A673 (cell line): Measurements from ENCODE around the gene NCAPG2. TPM values are rescaled to one million over a fixed set of nuclear protein-coding genes. Genes with fewer than 3 reads are reported as not detected.

Experiments used
- BruUV-seq: library from RNA; stranded (reverse); fragments of 400-500 nt; replicated peaks from 2 replicates; lab custom pipeline; 2021; lab: Mats Ljungman, UMichigan
- CTCF ChIA-PET: fragments of 300-600 bp; sonication (Branson Sonifier 250); formaldehyde crosslinking; loops from one replicate; lab custom pipeline; 2022; ENCODE audit warnings: antibody characterized with exemption; lab: Charles Lee
- POLR2A ChIA-PET: fragments of 300-600 bp; sonication (Branson Sonifier 250); formaldehyde crosslinking; loops from one replicate; lab custom pipeline; 2022; ENCODE audit warnings: antibody characterized with exemption; ENCODE audit not compliant: low non-redundant PET; lab: Charles Lee
- DNase-seq: peaks from one replicate; pipeline ENCODE4 v3.0.0-alpha.2; 2015; ENCODE audit warnings: low spot score
- H3K27ac ChIP-seq: fragments of 200-600 bp; sonication (generic); 2 replicates; pipeline ENCODE4 v1.5.1; 2016; ENCODE audit warnings: mixed run types, low read depth, mild to moderate bottlenecking, mixed read lengths, antibody characterized with exemption, low read length; ENCODE audit not compliant: poor library complexity, severe bottlenecking
- H3K27me3 ChIP-seq: fragments of 200-600 bp; sonication (generic); replicated peaks from 2 replicates; pipeline ENCODE4 v1.6.1; 2017; ENCODE audit warnings: mixed run types, low read depth, mild to moderate bottlenecking, mixed read lengths, antibody characterized with exemption, low read length; ENCODE audit not compliant: insufficient read depth, poor library complexity
- H3K36me3 ChIP-seq: fragments of 200-600 bp; sonication (generic); 2 replicates; pipeline ENCODE4 v1.6.1; 2016; ENCODE audit warnings: mixed run types, mild to moderate bottlenecking, mixed read lengths, antibody characterized with exemption, low read length; ENCODE audit not compliant: insufficient read depth, poor library complexity, severe bottlenecking
- H3K4me1 ChIP-seq: fragments of 200-600 bp; sonication (generic); 2 replicates; pipeline ENCODE4 v1.6.1; 2017; ENCODE audit warnings: mixed run types, mild to moderate bottlenecking, mixed read lengths, antibody characterized with exemption, low read length; ENCODE audit not compliant: insufficient read depth, poor library complexity, severe bottlenecking
- H3K4me3 ChIP-seq: fragments of 200-600 bp; sonication (generic); 2 replicates; pipeline ENCODE4 v1.5.1; 2016; ENCODE audit warnings: low read depth, mixed run types, mild to moderate bottlenecking, mixed read lengths, low read length; ENCODE audit not compliant: poor library complexity, severe bottlenecking
- H3K9me3 ChIP-seq: fragments of 200-600 bp; sonication (generic); 2 replicates; pipeline ENCODE4 v1.6.1; 2016; ENCODE audit warnings: mixed run types, low read depth, mild to moderate bottlenecking, mixed read lengths, antibody characterized with exemption, low read length; ENCODE audit not compliant: poor library complexity, severe bottlenecking
- CTCF ChIP-seq: fragments of 300-800, 200-600 bp; sonication (generic); conservative IDR thresholded peaks from 2 replicates; pipeline ENCODE4 v1.5.1; 2017; ENCODE audit warnings: low read depth, mild to moderate bottlenecking, antibody characterized with exemption, low read length, moderate library complexity, mixed read lengths
- EZH2 ChIP-seq: fragments of 200-600 bp; sonication (generic); IDR thresholded peaks from 2 replicates; pipeline ENCODE4 v1.6.1; 2017; ENCODE audit warnings: borderline replicate concordance, low read depth, mild to moderate bottlenecking, mixed read lengths, antibody characterized with exemption, low read length; ENCODE audit not compliant: poor library complexity, severe bottlenecking
- intact Hi-C: fragments of 100-400 bp; cut with micrococcal nuclease; formaldehyde crosslinking; loops from one replicate; pipeline ENCODE4 v1.10.0; 2022; ENCODE audit not compliant: unreplicated experiment
- total RNA-seq: library from RNA; stranded (reverse); gene quantifications from 2 replicates; pipeline ENCODE4 v1.2.3, GENCODE V29; 2021

Gene NCAPG2
- total RNA-seq, 1 experiment from 2014 or later: 127 TPM

- no peaks in the 10 kb centered on the region for H3K36me3 ChIP-seq
- H3K4me1 ChIP-seq: no peaks in the 10 kb centered on the region
- no peaks in the 10 kb centered on the region for H3K9me3 ChIP-seq
- intact Hi-C loops: no loop called here
- no peak for TF ChIP-seq CTCF
- TF ChIP-seq EZH2: no peak
- H3K4me3 ChIP-seq: no peak overlapping the region
- peaks cover 44% of the 10 kb centered on the region for H3K27me3 ChIP-seq
- DNase-seq: no peak
- H3K27ac ChIP-seq: no peak overlapping the region
- ChIA-PET POLR2A (no interaction called here), CTCF (no interaction called here)
- BruUV-seq: no TSS peak
These were observed 115.6 kb downstream of the NCAPG2 start for GRCh38 chr7:158588878-158589442.

GRCh38 chr7:158588085-158588877, 116.3 kb downstream of the NCAPG2 start:
- POLR2A ChIA-PET: no interaction called here
- no peak for DNase-seq
- peak overlapping the region; percentile 30 for H3K4me3 ChIP-seq
- H3K27me3 ChIP-seq: peaks cover 51% of the 10 kb centered on the region
- no peak overlapping the region for H3K27ac ChIP-seq
- no peaks in the 10 kb centered on the region for H3K36me3 ChIP-seq
- intact Hi-C loops: no loop called here
- CTCF ChIA-PET: no interaction called here
- TF ChIP-seq EZH2: no peak
- BruUV-seq: no TSS peak
- H3K4me1 ChIP-seq: no peaks in the 10 kb centered on the region
- no peaks in the 10 kb centered on the region for H3K9me3 ChIP-seq

- ChIA-PET CTCF (interaction anchor here (0.6 kb wide), 1 partner anchor 178 kb away, joined by 3 read pairs; no protein-coding TSS in a partner anchor), POLR2A (no interaction called here)
- Histone ChIP-seq H3K4me1 (no peaks in the 10 kb centered on the region), H3K36me3 (no peaks in the 10 kb centered on the region), H3K27ac (no peak within 1 kb of the TSS), H3K4me3 (peak within 1 kb of the TSS; percentile 30), H3K27me3 (peaks cover 52% of the 10 kb centered on the region), H3K9me3 (no peaks in the 10 kb centered on the region)
- intact Hi-C loops: no loop called here
- peak; percentile 68 for DNase-seq
- TF ChIP-seq EZH2 (no peak), CTCF (no peak)
- BruUV-seq: no TSS peak
These were observed 117.2 kb downstream of the NCAPG2 start, which contains the start of gene PTPRN2 for GRCh38 chr7:158587162-158588084. TSS of gene PTPRN2 (minus strand) at chr7:158587823.
